ENCODE measurements around the gene BATF.

BATF gene

DNA sequence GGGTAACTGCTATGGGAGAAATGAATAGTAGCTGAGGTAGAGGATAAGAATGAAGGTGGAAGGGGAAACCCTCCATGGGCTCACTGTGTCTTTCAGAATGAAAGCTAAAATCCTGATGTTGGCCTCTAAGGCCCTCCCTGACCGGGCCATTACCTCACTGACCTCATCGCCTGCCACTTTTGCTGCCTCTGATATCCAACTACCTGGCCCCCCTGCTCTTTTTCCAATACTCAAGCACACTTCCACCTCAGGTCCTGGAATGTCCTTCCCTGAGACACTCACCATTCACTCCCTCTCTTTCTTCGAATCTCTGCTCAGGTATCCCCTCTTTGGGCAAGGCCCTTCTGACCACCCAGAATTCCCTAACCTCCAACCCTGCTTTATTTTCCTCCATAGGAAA lies 1.4 kb upstream of the BATF start:
- H3K4me3 ChIP-seq (replicated peaks; ENCODE audit: low read depth, low read length), result no peak overlapping the region
- TF ChIP-seq CTCF (IDR thresholded peaks at IDR 0.05; ENCODE audit: low read depth, low read length, missing control alignments), result no peak
- no peak for DNase-seq (ENCODE audit: extremely low read depth, low read depth)

DNA sequence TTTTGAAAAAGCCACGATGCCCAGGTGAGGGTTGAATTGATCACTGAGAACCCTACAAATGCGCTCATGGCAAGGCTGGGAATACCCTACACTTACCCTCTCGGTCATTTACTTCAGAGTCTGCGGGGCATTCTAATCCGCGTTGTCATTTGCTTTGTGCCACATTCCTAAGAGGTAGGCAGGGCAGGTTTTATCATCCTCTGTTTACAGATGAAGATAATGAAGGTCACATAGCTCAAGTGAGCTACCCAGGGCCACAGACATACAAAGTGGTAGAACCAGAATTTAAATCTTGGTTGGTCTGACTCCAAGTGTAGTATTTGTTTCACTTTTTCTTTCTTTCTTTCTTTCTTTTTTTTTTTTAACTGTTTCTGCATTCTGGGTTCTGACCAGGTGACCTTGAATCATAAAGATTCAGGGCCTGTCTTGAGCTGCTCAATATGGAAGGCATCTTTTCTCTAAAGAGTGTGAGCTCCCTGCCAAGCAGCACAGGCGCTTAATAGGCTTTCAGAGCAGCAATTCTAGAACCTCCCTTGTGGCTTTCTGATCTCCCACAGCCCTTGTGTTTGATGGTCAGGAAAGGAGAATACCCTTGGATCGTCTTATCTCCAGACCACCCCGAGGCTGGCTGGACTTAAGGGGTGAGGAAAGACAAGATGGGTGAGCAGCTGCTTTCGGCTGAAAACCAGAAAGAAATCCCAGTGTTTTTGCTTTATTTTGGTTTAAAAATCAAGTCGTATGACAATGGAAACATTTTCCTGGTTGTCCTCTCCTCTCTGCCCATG lies 662 bp upstream of the BATF start:
- no peak overlapping the region for H3K4me3 ChIP-seq (replicated peaks; ENCODE audit: low read depth, low read length)
- TF ChIP-seq CTCF (IDR thresholded peaks at IDR 0.05; ENCODE audit: low read depth, low read length, missing control alignments), result no peak
- DNase-seq (ENCODE audit: extremely low read depth, low read depth), result no peak

- no peak for TF ChIP-seq CTCF (IDR thresholded peaks at IDR 0.05; ENCODE audit: low read depth, low read length, missing control alignments)
- no peak overlapping the region for H3K4me3 ChIP-seq (replicated peaks; ENCODE audit: low read depth, low read length)
- no peak for DNase-seq (ENCODE audit: extremely low read depth, low read depth)
Measured at GRCh38 chr14:75522983-75523318, 682 bp downstream of the BATF start.

DNA sequence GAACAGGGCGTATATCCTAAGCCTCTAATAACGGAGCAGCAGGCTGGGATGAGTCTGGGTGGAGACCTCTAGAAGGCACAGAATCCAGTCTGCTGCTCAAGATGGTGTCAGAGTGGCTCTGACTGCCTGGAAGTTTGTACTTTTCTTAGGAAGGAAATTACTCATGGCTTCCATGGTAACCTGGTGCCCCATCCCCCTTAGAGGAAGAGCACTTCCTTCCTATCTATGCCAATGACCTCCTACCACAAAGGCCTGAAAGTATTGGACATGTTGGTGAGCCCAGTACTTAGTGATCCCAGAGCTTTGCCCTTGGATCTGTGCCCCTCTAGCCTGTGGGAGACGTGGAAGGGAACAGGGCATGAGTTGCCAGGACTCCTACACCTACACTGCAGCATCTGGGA lies 1.5 kb downstream of the BATF start:
- no peak for TF ChIP-seq CTCF (IDR thresholded peaks at IDR 0.05; ENCODE audit: low read depth, low read length, missing control alignments)
- H3K4me3 ChIP-seq (replicated peaks; ENCODE audit: low read depth, low read length), result no peak overlapping the region
- no peak for DNase-seq (ENCODE audit: extremely low read depth, low read depth)

- H3K4me3 ChIP-seq (replicated peaks; ENCODE audit: low read depth, low read length), result no peak overlapping the region
- TF ChIP-seq CTCF (IDR thresholded peaks at IDR 0.05; ENCODE audit: low read depth, low read length, missing control alignments), result no peak
- no peak for DNase-seq (ENCODE audit: extremely low read depth, low read depth)
Measured at GRCh38 chr14:75525969-75526368, 3.7 kb downstream of the BATF start.

DNA sequence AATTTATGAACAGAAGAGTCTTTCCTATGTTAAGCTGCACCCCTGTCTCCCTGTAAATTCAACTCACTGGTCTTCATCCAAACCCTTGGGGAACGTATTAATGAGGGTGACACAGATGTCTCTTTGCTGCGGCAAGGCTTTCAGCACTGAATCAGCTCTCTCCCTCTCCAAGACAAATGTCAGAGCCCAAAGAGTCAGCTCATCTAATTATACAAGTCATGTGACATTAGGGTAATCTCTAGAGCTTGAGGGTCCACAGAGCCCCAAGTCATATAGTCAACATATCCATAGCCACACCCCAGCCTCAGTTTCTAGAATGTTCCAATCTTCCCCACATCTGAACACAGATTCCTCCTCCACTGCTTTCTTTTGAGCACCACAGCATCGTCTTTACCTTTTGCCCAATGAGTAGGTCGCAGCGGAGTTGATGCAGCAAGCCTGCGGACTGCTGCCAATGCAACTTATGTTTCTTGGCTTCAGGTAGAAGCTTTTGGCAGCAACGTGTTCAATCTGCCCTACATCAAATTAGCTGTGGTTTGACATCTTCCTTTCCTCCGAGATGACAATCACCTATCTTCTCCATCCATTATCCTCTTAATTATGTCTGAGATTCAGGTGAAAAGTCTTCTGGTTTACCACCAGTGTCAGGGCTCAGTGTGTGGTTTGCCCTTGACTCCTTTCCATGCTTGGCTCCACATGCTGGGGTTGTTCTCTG lies 5.3 kb downstream of the BATF start:
- no peak for DNase-seq (ENCODE audit: extremely low read depth, low read depth)
- no peak for TF ChIP-seq CTCF (IDR thresholded peaks at IDR 0.05; ENCODE audit: low read depth, low read length, missing control alignments)
- H3K4me3 ChIP-seq (replicated peaks; ENCODE audit: low read depth, low read length), result no peak overlapping the region

Data from HFF-Myc (cell line).